Activated B cell treated with CpG ODN at 0.5 μM for 24 hours (primary cell): ENCODE results near the gene CCDC149. TPM values are rescaled to one million over a fixed set of nuclear protein-coding genes. Genes with fewer than 3 reads are reported as not detected.

ENCODE experiments used
- ATAC-seq: fragments of 200-7000 bp; cut with Tn5 transposase; one replicate; pipeline ENCODE4 v1.10.0; 2021; ENCODE audit warnings: low read depth, mild to moderate bottlenecking, moderate library complexity
- CTCF ChIA-PET: fragments of 350-600 bp; sonication (Branson Sonifier 250); formaldehyde crosslinking; loops from one replicate; lab custom pipeline; 2021; ENCODE audit warnings: antibody characterized with exemption; lab: Charles Lee
- POLR2A ChIA-PET: fragments of 350-600 bp; sonication (Branson Sonifier 250); formaldehyde crosslinking; loops from one replicate; lab custom pipeline; 2021; ENCODE audit warnings: antibody characterized with exemption; lab: Charles Lee
- DNase-seq: peaks from one replicate; pipeline ENCODE4 v3.0.0; 2022
- H3K27ac Mint-ChIP-seq: one replicate; pipeline ENCODE4 v1.8.0; 2020; ENCODE audit warnings: mixed read lengths
- H3K27me3 Mint-ChIP-seq: one replicate; pipeline ENCODE4 v1.8.0; 2021; ENCODE audit warnings: mixed read lengths
- H3K36me3 Mint-ChIP-seq: one replicate; pipeline ENCODE4 v1.8.0; 2021; ENCODE audit warnings: low read depth, mixed read lengths
- H3K4me1 Mint-ChIP-seq: one replicate; pipeline ENCODE4 v1.8.0; 2021; ENCODE audit warnings: mixed read lengths
- H3K4me3 Mint-ChIP-seq: one replicate; pipeline ENCODE4 v1.8.0; 2020; ENCODE audit warnings: mild to moderate bottlenecking, mixed read lengths
- H3K9me3 Mint-ChIP-seq: one replicate; pipeline ENCODE4 v1.8.0; 2020; ENCODE audit warnings: mixed read lengths
- intact Hi-C: fragments of 100-400 bp; cut with micrococcal nuclease; formaldehyde crosslinking; loops from one replicate; pipeline ENCODE4 v1.15.1; 2024
- total RNA-seq: library from RNA; stranded (reverse); gene quantifications from 2 replicates; pipeline ENCODE4 v1.2.3, GENCODE V29; 2022
- TF ChIP-seq, protein P1 (sequence below): fragments of 200-600 bp; IDR thresholded peaks from one replicate; pipeline ENCODE4 v1.8.0; 2022; ENCODE audit warnings: antibody characterized with exemption, mild to moderate bottlenecking

CCDC149 gene
- total RNA-seq, 1 donor from 2014 or later = not detected

GRCh38 chr4:24794480-24794879, 118.4 kb downstream of the CCDC149 start:
- Mint-ChIP-seq H3K4me3 (no peak overlapping the region), H3K27ac (no peak overlapping the region), H3K27me3 (peaks cover 14% of the 10 kb centered on the region), H3K36me3 (no peaks in the 10 kb centered on the region), H3K4me1 (no peaks in the 10 kb centered on the region), H3K9me3 (no peaks in the 10 kb centered on the region)
- ChIA-PET CTCF (no interaction called here), POLR2A (no interaction called here)
- DNase-seq (no peak), ATAC-seq (no peak)
- TF ChIP-seq, protein P1, sequence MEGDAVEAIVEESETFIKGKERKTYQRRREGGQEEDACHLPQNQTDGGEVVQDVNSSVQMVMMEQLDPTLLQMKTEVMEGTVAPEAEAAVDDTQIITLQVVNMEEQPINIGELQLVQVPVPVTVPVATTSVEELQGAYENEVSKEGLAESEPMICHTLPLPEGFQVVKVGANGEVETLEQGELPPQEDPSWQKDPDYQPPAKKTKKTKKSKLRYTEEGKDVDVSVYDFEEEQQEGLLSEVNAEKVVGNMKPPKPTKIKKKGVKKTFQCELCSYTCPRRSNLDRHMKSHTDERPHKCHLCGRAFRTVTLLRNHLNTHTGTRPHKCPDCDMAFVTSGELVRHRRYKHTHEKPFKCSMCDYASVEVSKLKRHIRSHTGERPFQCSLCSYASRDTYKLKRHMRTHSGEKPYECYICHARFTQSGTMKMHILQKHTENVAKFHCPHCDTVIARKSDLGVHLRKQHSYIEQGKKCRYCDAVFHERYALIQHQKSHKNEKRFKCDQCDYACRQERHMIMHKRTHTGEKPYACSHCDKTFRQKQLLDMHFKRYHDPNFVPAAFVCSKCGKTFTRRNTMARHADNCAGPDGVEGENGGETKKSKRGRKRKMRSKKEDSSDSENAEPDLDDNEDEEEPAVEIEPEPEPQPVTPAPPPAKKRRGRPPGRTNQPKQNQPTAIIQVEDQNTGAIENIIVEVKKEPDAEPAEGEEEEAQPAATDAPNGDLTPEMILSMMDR = no peak
- intact Hi-C loops = no loop called here

DNA sequence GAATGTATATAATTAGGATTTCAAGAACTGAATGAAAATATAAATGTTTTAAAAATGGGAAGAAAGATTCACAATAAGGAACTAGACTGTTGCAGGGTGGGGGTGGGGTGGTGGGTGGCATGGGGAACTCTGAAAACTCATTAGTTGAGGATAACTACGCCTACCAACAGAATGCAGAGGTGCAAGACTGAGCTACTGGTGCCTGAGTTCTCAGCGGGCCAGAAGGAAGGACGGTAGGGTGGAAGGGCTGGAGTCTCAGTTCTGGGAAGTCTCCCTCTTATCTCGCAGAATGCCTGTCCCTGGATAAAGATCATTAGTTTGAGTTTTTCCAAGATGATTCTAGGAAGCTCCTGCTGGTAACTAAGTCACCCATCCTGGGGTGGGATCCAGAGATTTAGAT, 118.8 kb downstream of the CCDC149 start:
- intact Hi-C loops = no loop called here
- no peak overlapping the region for H3K4me3 Mint-ChIP-seq
- H3K27me3 Mint-ChIP-seq = peaks cover 13% of the 10 kb centered on the region
- H3K9me3 Mint-ChIP-seq = no peaks in the 10 kb centered on the region
- ATAC-seq (no peak), DNase-seq (no peak)
- TF ChIP-seq, protein P1 = no peak
- no peak overlapping the region for H3K27ac Mint-ChIP-seq
- no peaks in the 10 kb centered on the region for H3K36me3 Mint-ChIP-seq
- ChIA-PET CTCF (no interaction called here), POLR2A (no interaction called here)
- no peaks in the 10 kb centered on the region for H3K4me1 Mint-ChIP-seq

DNA sequence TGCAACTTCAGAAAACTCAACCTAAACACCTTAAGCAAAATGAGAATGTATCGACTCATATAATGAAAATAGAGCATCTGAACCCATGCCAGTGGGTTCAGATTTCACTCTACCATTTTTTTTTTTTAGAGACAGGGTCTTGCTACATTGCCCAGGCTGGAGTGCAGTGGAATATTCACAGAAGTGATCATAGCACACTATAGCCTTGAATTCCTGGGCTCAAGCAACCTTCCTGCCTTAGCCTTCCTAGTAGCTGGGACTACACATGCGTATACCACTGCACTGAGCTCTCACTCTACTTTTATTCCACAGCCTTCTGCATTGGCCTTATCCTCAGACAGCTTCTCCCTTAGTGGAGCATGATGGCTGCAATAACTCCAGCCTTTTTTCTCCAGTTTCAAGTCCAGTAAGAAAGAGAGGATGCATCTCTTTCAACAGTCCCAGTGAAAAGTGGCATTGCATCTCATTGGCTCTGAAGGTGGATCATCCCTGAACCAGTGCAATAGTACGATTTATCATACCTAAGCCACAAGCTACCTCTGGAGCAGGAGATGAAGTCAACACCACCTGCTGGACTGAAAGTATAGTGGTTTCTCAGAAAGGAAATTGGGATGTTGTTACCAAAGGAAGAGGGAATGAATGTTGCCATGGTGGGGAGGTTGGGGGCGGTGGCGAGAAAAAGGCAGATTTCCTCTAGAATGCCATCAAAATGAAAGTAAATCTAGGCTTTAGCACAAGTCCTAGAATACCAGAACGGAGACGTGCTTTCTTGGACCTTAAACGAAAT, 119.4 kb downstream of the CCDC149 start:
- no peak overlapping the region for H3K4me3 Mint-ChIP-seq
- intact Hi-C loops = no loop called here
- no peaks in the 10 kb centered on the region for H3K4me1 Mint-ChIP-seq
- ATAC-seq (no peak), DNase-seq (no peak)
- TF ChIP-seq, protein P1 = no peak
- ChIA-PET POLR2A (no interaction called here), CTCF (no interaction called here)
- H3K36me3 Mint-ChIP-seq = no peaks in the 10 kb centered on the region
- no peaks in the 10 kb centered on the region for H3K9me3 Mint-ChIP-seq
- peaks cover 7% of the 10 kb centered on the region for H3K27me3 Mint-ChIP-seq
- H3K27ac Mint-ChIP-seq = no peak overlapping the region

DNA sequence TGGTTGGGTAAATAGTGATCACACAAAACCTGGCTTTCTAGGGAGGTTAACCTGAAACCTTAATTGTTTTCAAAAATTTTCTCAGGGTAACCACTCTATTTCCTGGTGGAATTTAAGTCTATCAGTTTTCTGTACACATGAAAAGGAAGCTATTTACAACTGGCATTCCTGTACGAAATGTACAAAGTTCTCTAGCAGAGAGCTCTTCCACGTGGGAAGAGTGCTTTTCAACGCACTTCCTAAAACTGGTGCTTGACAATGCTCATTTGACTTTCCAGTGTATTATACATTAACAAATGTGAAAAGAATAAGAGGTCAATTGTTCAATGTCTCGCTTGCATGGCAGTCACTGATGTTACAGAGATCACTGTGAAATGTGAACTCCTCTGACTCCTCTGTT, 120.3 kb downstream of the CCDC149 start:
- CTCF ChIA-PET = no interaction called here
- H3K27ac Mint-ChIP-seq = no peak overlapping the region
- peaks cover 2% of the 10 kb centered on the region for H3K9me3 Mint-ChIP-seq
- TF ChIP-seq, protein P1 = no peak
- ATAC-seq = no peak
- no peak for DNase-seq
- no peak overlapping the region for H3K4me3 Mint-ChIP-seq
- POLR2A ChIA-PET = no interaction called here
- H3K27me3 Mint-ChIP-seq = peaks cover 4% of the 10 kb centered on the region
- no peaks in the 10 kb centered on the region for H3K36me3 Mint-ChIP-seq
- no peaks in the 10 kb centered on the region for H3K4me1 Mint-ChIP-seq
- intact Hi-C loops = no loop called here

DNA sequence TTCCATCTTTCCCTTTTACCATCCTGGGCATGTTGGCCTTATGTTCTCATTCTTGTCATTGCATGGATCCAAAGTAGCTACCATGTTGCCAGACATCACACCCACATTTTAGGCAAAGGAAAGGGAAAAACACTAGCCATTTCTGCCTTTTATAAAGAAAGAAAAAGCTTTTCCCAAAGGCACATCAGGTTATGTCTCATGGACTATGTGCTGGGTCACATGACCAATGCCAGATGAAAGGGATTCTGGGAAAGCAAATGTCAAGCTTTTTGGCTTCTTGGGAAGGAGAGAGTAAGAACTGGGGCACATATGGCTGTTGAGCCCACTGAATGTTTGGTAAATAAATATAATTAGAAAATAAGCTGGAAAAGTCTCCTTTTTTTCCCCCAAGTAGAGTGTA, 121.8 kb downstream of the CCDC149 start:
- intact Hi-C loops = no loop called here
- TF ChIP-seq, protein P1 = no peak
- H3K4me1 Mint-ChIP-seq = no peaks in the 10 kb centered on the region
- H3K36me3 Mint-ChIP-seq = no peaks in the 10 kb centered on the region
- no peak overlapping the region for H3K27ac Mint-ChIP-seq
- no peaks in the 10 kb centered on the region for H3K27me3 Mint-ChIP-seq
- CTCF ChIA-PET = no interaction called here
- DNase-seq = no peak
- no peak for ATAC-seq
- POLR2A ChIA-PET = no interaction called here
- H3K9me3 Mint-ChIP-seq = peaks cover 4% of the 10 kb centered on the region
- H3K4me3 Mint-ChIP-seq = no peak overlapping the region
